GM08714 (cell line): ENCODE measurements around the gene RNF186.

Experiments used
- H3K4me3 ChIP-seq: fragments of 200-500 bp; sonication (Bioruptor generic); 2 replicates; pipeline ENCODE4 v1.5.1; 2014; ENCODE audit warnings: mild to moderate bottlenecking, low read length, inconsistent platforms
- ZNF274 ChIP-seq: IDR thresholded peaks from 2 replicates; pipeline ENCODE4 v1.6.1; 2012; ENCODE audit warnings: mild to moderate bottlenecking, low read depth, low read length

Gene RNF186

DNA sequence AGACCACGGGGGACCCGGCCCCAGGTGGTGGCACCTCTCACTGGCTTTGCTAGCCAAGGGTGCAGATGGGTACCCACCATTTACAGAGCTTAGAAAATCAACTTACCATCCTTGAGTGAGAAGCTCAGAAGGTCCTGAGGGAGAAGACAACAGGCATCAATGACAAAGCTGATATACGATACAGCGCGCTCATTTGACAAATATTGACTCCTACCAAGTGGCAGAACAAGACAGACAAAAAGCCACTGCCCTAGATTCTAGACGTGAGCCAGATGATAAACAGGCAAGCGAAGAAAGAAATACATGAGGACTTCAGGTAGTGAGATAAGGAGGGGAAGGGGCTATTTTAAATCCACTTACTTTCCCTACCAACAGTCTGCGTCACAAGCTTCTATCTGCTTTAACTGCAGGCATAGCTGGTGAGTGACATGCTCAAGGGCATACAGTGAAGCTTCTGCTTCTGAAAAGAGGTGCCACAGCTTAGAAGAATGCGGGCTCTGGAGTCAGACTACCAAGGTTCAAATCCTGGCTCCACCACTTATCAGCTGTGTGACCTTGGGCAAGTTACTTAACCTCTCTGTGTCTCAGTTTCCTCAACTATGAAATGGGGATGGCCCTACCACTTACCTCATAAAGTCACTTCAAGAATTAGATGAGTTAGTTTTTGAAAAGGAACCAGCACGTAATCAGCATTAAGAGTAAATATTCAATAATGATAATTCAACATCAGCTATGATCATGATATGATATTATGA lies 44.5 kb downstream of the RNF186 start:
- no peak overlapping the region for H3K4me3 ChIP-seq
- no peak for TF ChIP-seq ZNF274

DNA sequence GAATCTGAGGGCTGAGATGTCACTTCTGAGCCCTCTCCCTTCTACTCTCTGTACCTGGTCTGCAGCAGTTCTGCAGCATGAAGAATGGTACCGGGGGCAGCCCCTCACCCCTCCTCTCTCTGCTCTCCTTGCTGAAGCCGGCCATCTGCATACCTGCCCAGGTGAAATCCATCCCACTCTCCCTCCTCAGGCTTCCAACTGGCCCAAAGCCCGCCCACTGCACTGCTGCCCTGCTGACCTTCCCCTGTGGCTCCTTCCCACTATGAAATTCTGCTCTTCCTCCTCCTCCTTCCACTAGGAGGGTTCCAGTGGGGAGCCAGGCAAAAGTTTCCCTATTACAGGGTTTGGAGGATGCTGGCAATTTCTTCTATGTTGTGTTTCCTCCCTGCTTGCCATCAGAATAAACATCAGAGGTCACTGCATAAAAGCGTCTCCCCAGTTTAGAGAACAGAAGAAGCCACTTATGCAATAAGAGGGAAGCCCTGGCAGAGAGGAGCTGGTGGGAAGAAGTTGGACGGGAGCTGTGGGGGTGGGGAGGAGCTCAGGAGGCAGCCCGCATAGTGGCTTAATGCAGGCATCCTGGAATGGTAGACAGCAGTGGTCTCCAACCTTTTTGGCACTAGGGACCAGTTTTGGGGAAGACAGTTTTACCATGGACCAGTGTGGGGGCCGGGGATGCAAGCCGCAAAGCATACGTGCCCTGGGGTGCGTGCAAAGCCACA lies 45.7 kb downstream of the RNF186 start:
- TF ChIP-seq ZNF274 = no peak

DNA sequence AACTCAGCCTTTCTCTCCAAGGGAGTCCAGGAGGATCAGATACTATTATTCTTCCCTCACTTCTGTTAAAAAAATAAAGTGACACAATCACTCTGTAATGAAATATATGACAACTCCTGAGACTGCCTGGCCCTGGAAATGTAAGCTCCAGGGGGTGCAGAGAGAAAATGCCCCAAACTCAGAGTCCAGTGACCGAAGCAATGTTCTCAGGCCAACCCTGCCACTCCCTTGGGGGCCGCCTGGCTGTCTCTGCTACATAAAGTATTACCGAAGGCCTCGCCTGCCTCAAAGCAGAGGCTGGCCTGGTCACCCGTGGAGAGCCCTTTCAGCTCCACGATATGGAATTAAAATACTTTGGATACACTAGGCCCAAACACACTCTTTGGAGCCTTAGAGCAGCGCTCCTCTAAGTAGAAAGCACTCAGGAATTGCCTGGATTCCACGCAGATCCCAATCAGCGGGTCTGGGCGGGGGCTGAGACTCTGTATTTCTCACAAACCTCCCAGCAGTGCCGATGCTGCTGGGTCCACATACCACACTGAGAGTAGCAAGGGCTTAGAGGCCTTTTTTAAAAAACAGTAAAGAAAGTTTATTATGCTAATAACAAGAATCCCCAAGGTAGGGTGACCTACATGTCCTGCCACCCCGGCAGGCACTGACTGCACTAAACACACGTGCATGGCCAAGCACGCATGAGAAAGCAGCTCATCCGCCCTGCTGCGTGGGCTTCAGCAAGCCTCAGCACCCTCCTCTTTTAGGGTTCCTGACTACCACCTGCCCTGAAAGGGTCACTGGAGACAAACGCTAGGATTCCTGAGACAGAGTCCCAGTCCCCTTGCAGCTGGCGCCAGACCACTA lies 46.5 kb downstream of the RNF186 start:
- no peak overlapping the region for H3K4me3 ChIP-seq
- TF ChIP-seq ZNF274 = no peak

More for the DNA sequence above, 45.7 kb downstream of the RNF186 start:
- H3K4me3 ChIP-seq = no peak overlapping the region

DNA sequence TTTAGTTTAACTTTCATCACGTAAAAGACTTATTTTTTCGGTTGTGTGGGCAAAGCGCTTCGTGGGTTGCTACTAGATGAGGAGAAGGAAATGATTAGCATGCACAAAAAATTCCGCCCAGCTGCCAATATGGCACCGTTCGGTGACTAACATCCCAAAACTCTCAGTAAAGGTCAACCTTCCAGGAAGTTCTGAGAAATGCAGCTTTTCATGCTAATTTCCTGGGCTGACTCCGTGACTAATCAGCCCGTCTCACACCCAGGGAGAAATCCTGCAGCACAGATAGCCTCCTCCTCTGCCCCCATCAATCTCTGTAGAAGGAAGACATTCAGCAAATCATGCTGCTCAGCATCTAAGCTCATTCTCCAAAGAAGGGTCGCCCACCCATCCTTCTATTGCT lies 49.5 kb downstream of the RNF186 start:
- TF ChIP-seq ZNF274 = no peak
- no peak overlapping the region for H3K4me3 ChIP-seq

DNA sequence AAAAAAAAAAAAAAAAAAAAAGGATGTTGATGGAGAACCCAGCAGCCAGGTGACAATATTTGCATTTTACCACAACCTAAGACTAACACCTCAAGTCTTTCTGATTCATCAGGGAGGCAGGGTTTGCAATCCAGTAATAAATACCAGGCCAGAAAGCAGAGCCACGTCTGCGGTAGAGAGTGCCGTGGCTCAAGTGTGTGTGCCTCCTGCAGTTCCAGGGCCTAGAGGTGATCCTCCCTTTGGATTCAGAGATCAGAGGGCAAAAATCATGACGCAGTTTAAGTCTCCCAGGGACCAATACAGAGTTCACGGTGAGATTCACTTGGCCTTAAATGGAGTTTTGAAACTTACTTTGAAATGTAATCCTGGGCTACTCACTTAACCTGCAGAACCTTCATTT lies 50.2 kb downstream of the RNF186 start:
- TF ChIP-seq ZNF274 = no peak
- no peak overlapping the region for H3K4me3 ChIP-seq
